ENCODE results near the gene BCAS3. TPM values are rescaled to one million over a fixed set of nuclear protein-coding genes. Genes with fewer than 3 reads are reported as not detected.

The BCAS3 gene
- total RNA-seq, 2 donors from 2014 or later = 28.0 to 37.7 TPM

DNA sequence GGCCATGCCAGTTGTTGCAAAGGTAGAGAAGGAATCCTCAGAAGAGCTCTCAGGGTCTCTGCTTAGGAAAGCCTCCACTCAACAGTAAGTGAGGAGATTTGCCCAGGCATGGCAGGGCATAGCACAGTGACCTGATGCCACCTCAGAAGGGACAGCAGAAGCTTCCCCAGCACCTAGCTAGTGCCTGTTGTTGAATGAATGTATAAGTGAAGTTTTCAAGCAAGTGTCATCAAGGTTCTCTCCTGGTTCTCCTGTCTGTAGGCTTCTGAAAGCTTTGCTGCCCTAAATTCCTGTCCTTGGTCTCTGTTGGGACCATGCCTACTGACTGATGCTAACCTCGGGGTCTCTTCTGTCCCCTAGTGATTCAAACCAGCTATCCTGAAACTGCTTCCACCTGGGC is 607.1 kb downstream of the BCAS3 start:
- H3K27ac ChIP-seq (ENCODE audit: low read depth, low read length) = no peak overlapping the region
- H3K36me3 ChIP-seq (ENCODE audit: control insufficient read depth, insufficient read depth, low read length) = no peaks in the 10 kb centered on the region
- Mint-ChIP-seq H3K4me1 (peaks cover 37% of the 10 kb centered on the region), H3K36me3 (ENCODE audit: low read depth) (no peaks in the 10 kb centered on the region), H3K9me3 (peaks cover 5% of the 10 kb centered on the region), H3K27ac (no peak overlapping the region), H3K4me3 (no peak overlapping the region), H3K27me3 (ENCODE audit: insufficient read depth) (peaks cover 72% of the 10 kb centered on the region)
- H3K4me3 ChIP-seq (ENCODE audit: low read length) = no peak overlapping the region
- no peak for DNase-seq
- TF ChIP-seq, protein P1, sequence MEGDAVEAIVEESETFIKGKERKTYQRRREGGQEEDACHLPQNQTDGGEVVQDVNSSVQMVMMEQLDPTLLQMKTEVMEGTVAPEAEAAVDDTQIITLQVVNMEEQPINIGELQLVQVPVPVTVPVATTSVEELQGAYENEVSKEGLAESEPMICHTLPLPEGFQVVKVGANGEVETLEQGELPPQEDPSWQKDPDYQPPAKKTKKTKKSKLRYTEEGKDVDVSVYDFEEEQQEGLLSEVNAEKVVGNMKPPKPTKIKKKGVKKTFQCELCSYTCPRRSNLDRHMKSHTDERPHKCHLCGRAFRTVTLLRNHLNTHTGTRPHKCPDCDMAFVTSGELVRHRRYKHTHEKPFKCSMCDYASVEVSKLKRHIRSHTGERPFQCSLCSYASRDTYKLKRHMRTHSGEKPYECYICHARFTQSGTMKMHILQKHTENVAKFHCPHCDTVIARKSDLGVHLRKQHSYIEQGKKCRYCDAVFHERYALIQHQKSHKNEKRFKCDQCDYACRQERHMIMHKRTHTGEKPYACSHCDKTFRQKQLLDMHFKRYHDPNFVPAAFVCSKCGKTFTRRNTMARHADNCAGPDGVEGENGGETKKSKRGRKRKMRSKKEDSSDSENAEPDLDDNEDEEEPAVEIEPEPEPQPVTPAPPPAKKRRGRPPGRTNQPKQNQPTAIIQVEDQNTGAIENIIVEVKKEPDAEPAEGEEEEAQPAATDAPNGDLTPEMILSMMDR (conservative IDR thresholded peaks at IDR 0.05) = no peak
- H3K4me1 ChIP-seq (ENCODE audit: control insufficient read depth, insufficient read depth, low read length) = peaks cover 25% of the 10 kb centered on the region
- 88% methylated on average over 1 of the region's 1 CpG; no CpG with 5 or more reads in 1 of the 2 experiments for WGBS, 2 experiments (ENCODE audit: insufficient coverage in 1 of 2, insufficient read length in 1 of 2)
- no peak overlapping the region for H3K9ac ChIP-seq (ENCODE audit: extremely low read depth, low read length, poor library complexity, severe bottlenecking)
- H3K27me3 ChIP-seq (ENCODE audit: control insufficient read depth, insufficient read depth, low read length, poor library complexity, severe bottlenecking) = peaks cover 53% of the 10 kb centered on the region
- H3K9me3 ChIP-seq (ENCODE audit: control insufficient read depth, low read length) = no peaks in the 10 kb centered on the region

DNA sequence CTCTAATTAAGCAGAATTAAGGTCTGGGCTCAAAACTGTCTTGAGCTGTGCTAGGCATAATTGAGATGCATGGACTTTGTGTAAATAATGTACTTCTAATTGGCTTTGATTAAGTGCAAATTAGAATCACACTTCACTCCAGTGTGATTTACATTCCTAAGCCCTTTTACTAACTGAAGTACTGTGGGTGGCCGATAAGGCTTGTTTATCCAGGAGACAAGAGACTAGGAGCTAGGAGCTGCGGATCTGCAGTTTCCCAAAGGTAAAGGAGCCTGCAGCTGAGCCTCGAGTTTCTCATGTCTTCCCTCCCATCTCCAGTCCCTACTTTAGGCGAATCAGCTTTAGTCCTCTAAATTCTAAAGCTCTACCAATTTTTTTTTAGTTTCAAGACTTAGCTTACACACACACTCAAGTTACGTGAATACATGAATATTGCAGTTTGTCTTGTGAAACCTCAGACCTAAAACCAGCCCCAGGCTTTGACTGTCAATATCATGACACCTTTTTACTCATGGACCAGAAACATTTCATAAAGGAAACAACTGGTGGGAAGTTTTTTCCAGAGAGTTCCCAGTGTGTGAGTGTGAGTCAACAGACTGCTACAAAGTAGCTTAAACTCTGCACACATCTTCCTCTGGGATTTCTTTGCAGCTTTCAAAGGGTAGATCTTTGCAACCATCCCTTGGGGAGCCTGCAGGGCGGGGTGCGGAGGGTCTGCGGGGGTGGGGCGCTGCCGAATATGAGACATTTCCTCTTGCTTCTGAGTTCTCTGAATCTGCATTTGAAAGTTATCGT is 608.1 kb downstream of the BCAS3 start:
- Mint-ChIP-seq H3K9me3 (peaks cover 5% of the 10 kb centered on the region), H3K4me3 (peak overlapping the region; percentile 5)
- peak; percentile 86 for DNase-seq

DNA sequence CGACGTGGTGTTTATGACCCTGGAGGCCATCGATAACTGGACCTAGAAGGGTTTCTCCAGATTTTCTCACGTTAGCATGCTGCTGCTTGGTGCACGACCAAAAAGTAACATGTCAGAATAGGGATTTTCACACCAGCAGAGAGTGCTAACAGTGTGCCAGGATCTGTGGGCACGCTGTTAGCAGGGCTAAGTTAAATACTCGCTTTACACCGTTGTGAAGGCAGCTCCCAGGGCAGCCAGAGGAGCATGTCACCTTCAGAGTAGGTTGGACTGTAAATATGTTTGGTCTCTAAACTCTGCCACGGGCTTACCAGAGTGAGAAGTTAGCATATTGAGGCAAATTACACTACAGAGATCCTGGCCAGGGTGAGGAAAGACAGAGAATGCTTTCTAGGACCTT is 608.8 kb downstream of the BCAS3 start:
- 70 to 74% methylated on average over 8 to 9 of the region's 9 CpGs for WGBS, 2 experiments (ENCODE audit: insufficient coverage in 1 of 2, insufficient read length in 1 of 2)
- H3K4me3 Mint-ChIP-seq = peak overlapping the region; percentile 5

More for the DNA sequence above, 608.1 kb downstream of the BCAS3 start:
- no peak overlapping the region for H3K27ac Mint-ChIP-seq
- no peak overlapping the region for H3K9ac ChIP-seq (ENCODE audit: extremely low read depth, low read length, poor library complexity, severe bottlenecking)
- H3K9me3 ChIP-seq (ENCODE audit: control insufficient read depth, low read length) = no peaks in the 10 kb centered on the region
- H3K4me3 ChIP-seq (ENCODE audit: low read length) = peak overlapping the region; percentile 8
- H3K36me3 ChIP-seq (ENCODE audit: control insufficient read depth, insufficient read depth, low read length) = no peaks in the 10 kb centered on the region
- WGBS, 2 experiments (ENCODE audit: insufficient coverage in 1 of 2, insufficient read length in 1 of 2) = 24 to 33% methylated on average over 7 to 11 of the region's 11 CpGs
- peaks cover 26% of the 10 kb centered on the region for H3K4me1 ChIP-seq (ENCODE audit: control insufficient read depth, insufficient read depth, low read length)
- TF ChIP-seq, protein P1 (conservative IDR thresholded peaks at IDR 0.05) = no peak
- no peaks in the 10 kb centered on the region for H3K36me3 Mint-ChIP-seq (ENCODE audit: low read depth)
- peaks cover 67% of the 10 kb centered on the region for H3K27me3 Mint-ChIP-seq (ENCODE audit: insufficient read depth)
- H3K27me3 ChIP-seq (ENCODE audit: control insufficient read depth, insufficient read depth, low read length, poor library complexity, severe bottlenecking) = peaks cover 53% of the 10 kb centered on the region
- peaks cover 36% of the 10 kb centered on the region for H3K4me1 Mint-ChIP-seq
- no peak overlapping the region for H3K27ac ChIP-seq (ENCODE audit: low read depth, low read length)

More for the DNA sequence above, 608.8 kb downstream of the BCAS3 start:
- no peaks in the 10 kb centered on the region for H3K36me3 ChIP-seq (ENCODE audit: control insufficient read depth, insufficient read depth, low read length)
- H3K4me3 ChIP-seq (ENCODE audit: low read length) = peak overlapping the region; percentile 8
- H3K27ac ChIP-seq (ENCODE audit: low read depth, low read length) = no peak overlapping the region
- Mint-ChIP-seq H3K27ac (no peak overlapping the region), H3K9me3 (peaks cover 5% of the 10 kb centered on the region), H3K36me3 (ENCODE audit: low read depth) (no peaks in the 10 kb centered on the region), H3K27me3 (ENCODE audit: insufficient read depth) (peaks cover 71% of the 10 kb centered on the region), H3K4me1 (peaks cover 41% of the 10 kb centered on the region)
- H3K9ac ChIP-seq (ENCODE audit: extremely low read depth, low read length, poor library complexity, severe bottlenecking) = no peak overlapping the region
- peaks cover 26% of the 10 kb centered on the region for H3K4me1 ChIP-seq (ENCODE audit: control insufficient read depth, insufficient read depth, low read length)
- TF ChIP-seq, protein P1 (conservative IDR thresholded peaks at IDR 0.05) = no peak
- no peaks in the 10 kb centered on the region for H3K9me3 ChIP-seq (ENCODE audit: control insufficient read depth, low read length)
- peak; percentile 61 for DNase-seq
- H3K27me3 ChIP-seq (ENCODE audit: control insufficient read depth, insufficient read depth, low read length, poor library complexity, severe bottlenecking) = peaks cover 51% of the 10 kb centered on the region
